Measurements from ENCODE around the gene CELSR2.
A peak's percentile ranks its signal among the peaks of the same experiment; 100 is the strongest.

CELSR2 gene

DNA sequence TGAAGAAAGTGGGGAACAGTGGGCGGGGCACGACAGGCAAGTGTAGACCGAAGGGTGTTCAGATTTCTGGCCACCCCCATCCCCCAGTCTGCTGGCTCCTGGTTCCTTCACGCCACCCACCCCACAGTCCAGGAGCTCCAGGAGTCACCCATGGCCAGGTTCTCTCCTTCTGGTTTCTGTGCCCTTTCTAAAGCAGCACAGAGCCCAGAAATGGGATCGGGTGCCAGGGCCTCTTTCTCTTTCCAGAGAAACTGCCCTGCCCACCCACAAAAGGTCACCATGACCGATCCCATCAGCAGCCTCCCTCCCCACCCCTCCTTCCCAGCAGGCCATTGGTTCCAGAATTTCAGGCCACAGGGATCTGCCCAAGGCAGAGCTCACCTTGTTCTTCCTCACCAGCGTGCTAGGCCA is 3.2 kb upstream of the CELSR2 start:
- H3K4me3 ChIP-seq (ENCODE audit: low read depth, low read length), result no peak overlapping the region
- TF ChIP-seq, protein P1, sequence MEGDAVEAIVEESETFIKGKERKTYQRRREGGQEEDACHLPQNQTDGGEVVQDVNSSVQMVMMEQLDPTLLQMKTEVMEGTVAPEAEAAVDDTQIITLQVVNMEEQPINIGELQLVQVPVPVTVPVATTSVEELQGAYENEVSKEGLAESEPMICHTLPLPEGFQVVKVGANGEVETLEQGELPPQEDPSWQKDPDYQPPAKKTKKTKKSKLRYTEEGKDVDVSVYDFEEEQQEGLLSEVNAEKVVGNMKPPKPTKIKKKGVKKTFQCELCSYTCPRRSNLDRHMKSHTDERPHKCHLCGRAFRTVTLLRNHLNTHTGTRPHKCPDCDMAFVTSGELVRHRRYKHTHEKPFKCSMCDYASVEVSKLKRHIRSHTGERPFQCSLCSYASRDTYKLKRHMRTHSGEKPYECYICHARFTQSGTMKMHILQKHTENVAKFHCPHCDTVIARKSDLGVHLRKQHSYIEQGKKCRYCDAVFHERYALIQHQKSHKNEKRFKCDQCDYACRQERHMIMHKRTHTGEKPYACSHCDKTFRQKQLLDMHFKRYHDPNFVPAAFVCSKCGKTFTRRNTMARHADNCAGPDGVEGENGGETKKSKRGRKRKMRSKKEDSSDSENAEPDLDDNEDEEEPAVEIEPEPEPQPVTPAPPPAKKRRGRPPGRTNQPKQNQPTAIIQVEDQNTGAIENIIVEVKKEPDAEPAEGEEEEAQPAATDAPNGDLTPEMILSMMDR (IDR thresholded peaks at IDR 0.05; ENCODE audit: borderline replicate concordance, insufficient read depth, low read depth, low read length), result no peak

GRCh38 chr1:109247401-109248365 is 1.7 kb upstream of the CELSR2 start:
- H3K4me3 ChIP-seq (ENCODE audit: low read depth, low read length), result no peak overlapping the region
- TF ChIP-seq, protein P1 (IDR thresholded peaks at IDR 0.05; ENCODE audit: borderline replicate concordance, insufficient read depth, low read depth, low read length), result no peak

GRCh38 chr1:109248444-109248796 is 919 bp upstream of the CELSR2 start:
- H3K4me3 ChIP-seq (ENCODE audit: low read depth, low read length), result no peak overlapping the region
- TF ChIP-seq, protein P1 (IDR thresholded peaks at IDR 0.05; ENCODE audit: borderline replicate concordance, insufficient read depth, low read depth, low read length), result no peak

DNA sequence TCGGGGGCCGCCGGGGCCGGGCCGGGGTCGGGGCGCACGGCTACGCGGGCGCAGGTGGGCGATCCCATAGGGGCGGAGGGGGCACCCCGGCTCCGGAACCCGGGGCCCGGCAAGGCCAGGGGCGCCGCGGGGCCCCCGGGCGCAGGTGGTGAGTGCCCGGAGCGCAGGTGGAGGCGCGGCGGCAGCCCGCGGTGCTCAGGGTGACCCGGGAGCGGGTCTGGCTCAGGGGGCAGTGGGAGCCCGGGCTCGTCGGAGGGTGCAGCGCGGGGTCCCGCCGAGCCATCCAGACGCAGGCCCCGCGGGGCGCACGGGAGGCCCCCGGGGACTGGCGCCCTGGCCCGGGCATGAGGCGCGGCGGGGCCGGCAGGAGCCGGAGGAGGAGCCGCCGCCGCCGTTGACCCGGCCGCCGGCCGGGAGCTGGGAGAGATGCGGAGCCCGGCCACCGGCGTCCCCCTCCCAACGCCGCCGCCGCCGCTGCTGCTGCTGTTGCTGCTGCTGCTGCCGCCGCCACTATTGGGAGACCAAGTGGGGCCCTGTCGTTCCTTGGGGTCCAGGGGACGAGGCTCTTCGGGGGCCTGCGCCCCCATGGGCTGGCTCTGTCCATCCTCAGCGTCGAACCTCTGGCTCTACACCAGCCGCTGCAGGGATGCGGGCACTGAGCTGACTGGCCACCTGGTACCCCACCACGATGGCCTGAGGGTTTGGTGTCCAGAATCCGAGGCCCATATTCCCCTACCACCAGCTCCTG is 489 bp downstream of the CELSR2 start:
- H3K4me3 ChIP-seq (ENCODE audit: low read depth, low read length), result peak overlapping the region; percentile 27
- TF ChIP-seq, protein P1 (IDR thresholded peaks at IDR 0.05; ENCODE audit: borderline replicate concordance, insufficient read depth, low read depth, low read length), result no peak

DNA sequence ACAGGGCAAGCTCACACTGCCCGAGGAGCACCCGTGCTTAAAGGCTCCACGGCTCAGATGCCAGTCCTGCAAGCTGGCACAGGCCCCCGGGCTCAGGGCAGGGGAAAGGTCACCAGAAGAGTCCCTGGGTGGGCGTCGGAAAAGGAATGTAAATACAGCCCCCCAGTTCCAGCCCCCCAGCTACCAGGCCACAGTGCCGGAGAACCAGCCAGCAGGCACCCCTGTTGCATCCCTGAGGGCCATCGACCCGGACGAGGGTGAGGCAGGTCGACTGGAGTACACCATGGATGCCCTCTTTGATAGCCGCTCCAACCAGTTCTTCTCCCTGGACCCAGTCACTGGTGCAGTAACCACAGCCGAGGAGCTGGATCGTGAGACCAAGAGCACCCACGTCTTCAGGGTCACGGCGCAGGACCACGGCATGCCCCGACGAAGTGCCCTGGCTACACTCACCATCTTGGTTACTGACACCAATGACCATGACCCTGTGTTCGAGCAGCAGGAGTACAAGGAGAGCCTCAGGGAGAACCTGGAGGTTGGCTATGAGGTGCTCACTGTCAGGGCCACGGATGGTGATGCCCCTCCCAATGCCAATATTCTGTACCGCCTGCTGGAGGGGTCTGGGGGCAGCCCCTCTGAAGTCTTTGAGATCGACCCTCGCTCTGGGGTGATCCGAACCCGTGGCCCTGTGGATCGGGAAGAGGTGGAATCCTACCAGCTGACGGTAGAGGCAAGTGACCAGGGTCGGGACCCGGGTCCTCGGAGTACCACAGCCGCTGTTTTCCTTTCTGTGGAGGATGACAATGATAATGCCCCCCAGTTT is 1.3 kb downstream of the CELSR2 start:
- H3K4me3 ChIP-seq (ENCODE audit: low read depth, low read length), result no peak overlapping the region

More for the DNA sequence above, 1.3 kb downstream of the CELSR2 start:
- TF ChIP-seq, protein P1 (IDR thresholded peaks at IDR 0.05; ENCODE audit: borderline replicate concordance, insufficient read depth, low read depth, low read length), result no peak

Measured in GM12875 (cell line).